Prostate gland (tissue), 2 donors: ENCODE data around the gene ARGLU1.

ENCODE experiments used
- CTCF ChIP-seq, 4 experiments: fragments of 200-600 bp in 2 of 4; fragments of 450-650 bp in 2 of 4; sonication (generic) in 2 of 4; IDR thresholded peaks; 1 replicate in 3 of 4; 2 replicates in 1 of 4; pipeline ENCODE4 v1.5.1; 2016 to 2019; ENCODE audit warnings: antibody characterized with exemption in 4 of 4, mild to moderate bottlenecking in 2 of 4, moderate library complexity in 2 of 4
- POLR2AphosphoS5 ChIP-seq: sonication (generic); formaldehyde crosslinking; IDR thresholded peaks from one replicate; pipeline ENCODE4 v1.6.1; 2017; ENCODE audit warnings: antibody characterized with exemption

- TF ChIP-seq CTCF (IDR thresholded peaks at IDR 0.05) (no peak), POLR2AphosphoS5 (no peak)
These were observed 19.8 kb downstream of the ARGLU1 start for GRCh38 chr13:106548064-106548696.
